ENCODE measurements around the gene BCAT1. TPM values are rescaled to one million over a fixed set of nuclear protein-coding genes. Genes with fewer than 3 reads are reported as not detected.

Gene BCAT1
- total RNA-seq, 1 experiment from 2014 or later = 0.74 TPM

DNA sequence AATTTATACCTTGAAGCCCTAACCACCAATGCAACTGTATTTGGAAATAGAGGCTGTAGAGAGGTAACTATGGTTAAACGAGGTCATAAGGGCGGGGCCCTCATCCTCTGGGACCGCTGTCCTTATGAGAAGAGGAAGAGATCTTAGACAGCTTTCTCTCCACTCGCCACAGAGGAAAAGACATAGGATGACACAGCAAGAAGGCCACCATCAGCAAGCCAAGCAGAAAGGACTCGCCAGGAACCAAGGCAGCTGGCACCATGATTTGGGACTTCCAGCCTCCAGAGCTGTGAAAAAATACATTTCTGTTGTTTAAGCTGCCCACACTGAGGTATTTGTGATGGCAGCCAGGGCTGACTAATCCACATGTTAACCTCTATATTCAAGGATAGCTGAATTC lies 30.4 kb upstream of the BCAT1 start:
- H3K9me3 ChIP-seq (ENCODE audit: control insufficient read depth in 1 of 2, insufficient read depth in 1 of 2, low read depth in 1 of 2, low read length in 2 of 2) = no peaks in the 10 kb centered on the region
- ATAC-seq = no peak
- no peaks in the 10 kb centered on the region for H3K9me2 ChIP-seq (ENCODE audit: insufficient read depth)
- no peaks in the 10 kb centered on the region for H3K27me3 ChIP-seq (ENCODE audit: insufficient read depth, low read length)
- no peaks in the 10 kb centered on the region for H3K79me2 ChIP-seq (ENCODE audit: insufficient read depth, low read length)
- RAD21 ChIA-PET (ENCODE audit: low non-redundant PET in 1 of 2, low total read pairs in 2 of 2, uncharacterized antibody in 2 of 2, unreplicated experiment in 2 of 2) = no interaction called here
- TF ChIP-seq ELF1 (IDR thresholded peaks at IDR 0.05; ENCODE audit: borderline replicate concordance, low read depth) (no peak), SRF (IDR thresholded peaks at IDR 0.05; ENCODE audit: low read depth) (no peak), SP1 (IDR thresholded peaks at IDR 0.05; ENCODE audit: low read depth) (no peak)
- no TSS peak for BruUV-seq (replicated peaks)
- H3K4me3 ChIP-seq (replicated peaks in 1 of 2; ENCODE audit: low read depth in 1 of 2, low read length in 2 of 2) = no peak overlapping the region
- no peaks in the 10 kb centered on the region for H3K36me3 ChIP-seq (ENCODE audit: control insufficient read depth in 1 of 2, insufficient read depth in 2 of 2, low read length in 2 of 2)
- POLR2A ChIA-PET = no interaction called here
- intact Hi-C loops (cut with micrococcal nuclease) = no loop called here
- no peak overlapping the region for H3K27ac ChIP-seq (ENCODE audit: low read depth, low read length)
- no peaks in the 10 kb centered on the region for H3K4me1 ChIP-seq (ENCODE audit: control insufficient read depth in 1 of 2, insufficient read depth in 2 of 2, low read length in 2 of 2)
- no peak overlapping the region for H3K9ac ChIP-seq (ENCODE audit: low read length)
- no peak overlapping the region for H3K4me2 ChIP-seq (ENCODE audit: low read length)
- CTCF ChIA-PET = interaction anchor here (1.0 kb wide), 1 partner anchor 12 kb away, joined by 3 read pairs; no protein-coding TSS in a partner anchor
- no peak overlapping the region for H2AFZ ChIP-seq (ENCODE audit: low read depth, low read length, poor library complexity, severe bottlenecking)
- no peaks in the 10 kb centered on the region for H4K20me1 ChIP-seq (ENCODE audit: insufficient read depth)
- no peak for DNase-seq (ENCODE audit: low read depth, low spot score)

DNA sequence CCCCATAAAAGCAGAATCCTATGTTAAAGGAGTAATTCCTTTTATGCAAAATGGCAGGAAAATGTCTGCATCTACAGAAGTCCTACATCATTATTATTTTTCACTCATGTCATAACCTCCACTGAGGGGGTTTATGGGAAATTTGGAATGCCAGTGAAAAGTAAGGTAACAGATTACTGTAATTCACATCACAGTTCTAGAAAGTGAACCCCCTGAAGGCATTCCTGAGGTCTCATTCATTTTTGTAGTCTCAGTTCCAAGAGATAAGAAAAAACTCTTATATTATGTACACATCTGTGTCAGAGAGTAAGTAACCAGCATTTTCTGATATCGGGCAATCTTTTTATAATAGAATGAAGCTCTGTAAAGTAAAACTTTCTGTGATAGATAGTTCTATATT lies 28.8 kb upstream of the BCAT1 start:
- H3K4me1 ChIP-seq (ENCODE audit: control insufficient read depth in 1 of 2, insufficient read depth in 2 of 2, low read length in 2 of 2) = no peaks in the 10 kb centered on the region
- no peak overlapping the region for H3K4me2 ChIP-seq (ENCODE audit: low read length)
- H3K27me3 ChIP-seq (ENCODE audit: insufficient read depth, low read length) = no peaks in the 10 kb centered on the region
- H4K20me1 ChIP-seq (ENCODE audit: insufficient read depth) = no peaks in the 10 kb centered on the region
- no TSS peak for BruUV-seq (replicated peaks)
- ATAC-seq = no peak
- RAD21 ChIA-PET (ENCODE audit: low non-redundant PET in 1 of 2, low total read pairs in 2 of 2, uncharacterized antibody in 2 of 2, unreplicated experiment in 2 of 2) = no interaction called here
- no peaks in the 10 kb centered on the region for H3K36me3 ChIP-seq (ENCODE audit: control insufficient read depth in 1 of 2, insufficient read depth in 2 of 2, low read length in 2 of 2)
- no peaks in the 10 kb centered on the region for H3K79me2 ChIP-seq (ENCODE audit: insufficient read depth, low read length)
- CTCF ChIA-PET = no interaction called here
- no peak overlapping the region for H2AFZ ChIP-seq (ENCODE audit: low read depth, low read length, poor library complexity, severe bottlenecking)
- H3K9me3 ChIP-seq (ENCODE audit: control insufficient read depth in 1 of 2, insufficient read depth in 1 of 2, low read depth in 1 of 2, low read length in 2 of 2) = no peaks in the 10 kb centered on the region
- intact Hi-C loops (cut with micrococcal nuclease) = no loop called here
- POLR2A ChIA-PET = no interaction called here
- H3K27ac ChIP-seq (ENCODE audit: low read depth, low read length) = no peak overlapping the region
- no peaks in the 10 kb centered on the region for H3K9me2 ChIP-seq (ENCODE audit: insufficient read depth)
- H3K9ac ChIP-seq (ENCODE audit: low read length) = no peak overlapping the region
- H3K4me3 ChIP-seq (replicated peaks in 1 of 2; ENCODE audit: low read depth in 1 of 2, low read length in 2 of 2) = no peak overlapping the region
- DNase-seq (ENCODE audit: low read depth, low spot score) = no peak
- TF ChIP-seq EGR1 (IDR thresholded peaks at IDR 0.05; ENCODE audit: low read depth) (no peak), SP1 (IDR thresholded peaks at IDR 0.05; ENCODE audit: low read depth) (no peak), FOSL1 (IDR thresholded peaks at IDR 0.05; ENCODE audit: low read depth) (no peak), RAD21 (IDR thresholded peaks at IDR 0.05; ENCODE audit: low read depth) (no peak), JUND (IDR thresholded peaks at IDR 0.05) (no peak), TCF7L2 (IDR thresholded peaks at IDR 0.05; ENCODE audit: borderline replicate concordance, extremely low read depth, insufficient read depth, insufficient read length) (no peak), YY1 (IDR thresholded peaks at IDR 0.05; ENCODE audit: extremely low read depth, insufficient replicate concordance, low read depth, low read length) (no peak), POLR2A (IDR thresholded peaks at IDR 0.05; ENCODE audit: borderline replicate concordance, extremely low read depth, insufficient read depth, insufficient read length) (no peak)
- TF ChIP-seq, protein P1, sequence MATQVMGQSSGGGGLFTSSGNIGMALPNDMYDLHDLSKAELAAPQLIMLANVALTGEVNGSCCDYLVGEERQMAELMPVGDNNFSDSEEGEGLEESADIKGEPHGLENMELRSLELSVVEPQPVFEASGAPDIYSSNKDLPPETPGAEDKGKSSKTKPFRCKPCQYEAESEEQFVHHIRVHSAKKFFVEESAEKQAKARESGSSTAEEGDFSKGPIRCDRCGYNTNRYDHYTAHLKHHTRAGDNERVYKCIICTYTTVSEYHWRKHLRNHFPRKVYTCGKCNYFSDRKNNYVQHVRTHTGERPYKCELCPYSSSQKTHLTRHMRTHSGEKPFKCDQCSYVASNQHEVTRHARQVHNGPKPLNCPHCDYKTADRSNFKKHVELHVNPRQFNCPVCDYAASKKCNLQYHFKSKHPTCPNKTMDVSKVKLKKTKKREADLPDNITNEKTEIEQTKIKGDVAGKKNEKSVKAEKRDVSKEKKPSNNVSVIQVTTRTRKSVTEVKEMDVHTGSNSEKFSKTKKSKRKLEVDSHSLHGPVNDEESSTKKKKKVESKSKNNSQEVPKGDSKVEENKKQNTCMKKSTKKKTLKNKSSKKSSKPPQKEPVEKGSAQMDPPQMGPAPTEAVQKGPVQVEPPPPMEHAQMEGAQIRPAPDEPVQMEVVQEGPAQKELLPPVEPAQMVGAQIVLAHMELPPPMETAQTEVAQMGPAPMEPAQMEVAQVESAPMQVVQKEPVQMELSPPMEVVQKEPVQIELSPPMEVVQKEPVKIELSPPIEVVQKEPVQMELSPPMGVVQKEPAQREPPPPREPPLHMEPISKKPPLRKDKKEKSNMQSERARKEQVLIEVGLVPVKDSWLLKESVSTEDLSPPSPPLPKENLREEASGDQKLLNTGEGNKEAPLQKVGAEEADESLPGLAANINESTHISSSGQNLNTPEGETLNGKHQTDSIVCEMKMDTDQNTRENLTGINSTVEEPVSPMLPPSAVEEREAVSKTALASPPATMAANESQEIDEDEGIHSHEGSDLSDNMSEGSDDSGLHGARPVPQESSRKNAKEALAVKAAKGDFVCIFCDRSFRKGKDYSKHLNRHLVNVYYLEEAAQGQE (IDR thresholded peaks at IDR 0.05; ENCODE audit: low read depth) = no peak
- TF ChIP-seq, protein P2, sequence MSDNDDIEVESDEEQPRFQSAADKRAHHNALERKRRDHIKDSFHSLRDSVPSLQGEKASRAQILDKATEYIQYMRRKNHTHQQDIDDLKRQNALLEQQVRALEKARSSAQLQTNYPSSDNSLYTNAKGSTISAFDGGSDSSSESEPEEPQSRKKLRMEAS (IDR thresholded peaks at IDR 0.05) = no peak
- TF ChIP-seq, protein P3, sequence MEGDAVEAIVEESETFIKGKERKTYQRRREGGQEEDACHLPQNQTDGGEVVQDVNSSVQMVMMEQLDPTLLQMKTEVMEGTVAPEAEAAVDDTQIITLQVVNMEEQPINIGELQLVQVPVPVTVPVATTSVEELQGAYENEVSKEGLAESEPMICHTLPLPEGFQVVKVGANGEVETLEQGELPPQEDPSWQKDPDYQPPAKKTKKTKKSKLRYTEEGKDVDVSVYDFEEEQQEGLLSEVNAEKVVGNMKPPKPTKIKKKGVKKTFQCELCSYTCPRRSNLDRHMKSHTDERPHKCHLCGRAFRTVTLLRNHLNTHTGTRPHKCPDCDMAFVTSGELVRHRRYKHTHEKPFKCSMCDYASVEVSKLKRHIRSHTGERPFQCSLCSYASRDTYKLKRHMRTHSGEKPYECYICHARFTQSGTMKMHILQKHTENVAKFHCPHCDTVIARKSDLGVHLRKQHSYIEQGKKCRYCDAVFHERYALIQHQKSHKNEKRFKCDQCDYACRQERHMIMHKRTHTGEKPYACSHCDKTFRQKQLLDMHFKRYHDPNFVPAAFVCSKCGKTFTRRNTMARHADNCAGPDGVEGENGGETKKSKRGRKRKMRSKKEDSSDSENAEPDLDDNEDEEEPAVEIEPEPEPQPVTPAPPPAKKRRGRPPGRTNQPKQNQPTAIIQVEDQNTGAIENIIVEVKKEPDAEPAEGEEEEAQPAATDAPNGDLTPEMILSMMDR (IDR thresholded peaks at IDR 0.05 in 2 of 3, conservative IDR thresholded peaks at IDR 0.05 in 1 of 3; ENCODE audit: borderline replicate concordance in 1 of 3, insufficient read depth in 1 of 3, low read depth in 2 of 3, low read length in 2 of 3) = no peak
- TF ChIP-seq, protein P4, sequence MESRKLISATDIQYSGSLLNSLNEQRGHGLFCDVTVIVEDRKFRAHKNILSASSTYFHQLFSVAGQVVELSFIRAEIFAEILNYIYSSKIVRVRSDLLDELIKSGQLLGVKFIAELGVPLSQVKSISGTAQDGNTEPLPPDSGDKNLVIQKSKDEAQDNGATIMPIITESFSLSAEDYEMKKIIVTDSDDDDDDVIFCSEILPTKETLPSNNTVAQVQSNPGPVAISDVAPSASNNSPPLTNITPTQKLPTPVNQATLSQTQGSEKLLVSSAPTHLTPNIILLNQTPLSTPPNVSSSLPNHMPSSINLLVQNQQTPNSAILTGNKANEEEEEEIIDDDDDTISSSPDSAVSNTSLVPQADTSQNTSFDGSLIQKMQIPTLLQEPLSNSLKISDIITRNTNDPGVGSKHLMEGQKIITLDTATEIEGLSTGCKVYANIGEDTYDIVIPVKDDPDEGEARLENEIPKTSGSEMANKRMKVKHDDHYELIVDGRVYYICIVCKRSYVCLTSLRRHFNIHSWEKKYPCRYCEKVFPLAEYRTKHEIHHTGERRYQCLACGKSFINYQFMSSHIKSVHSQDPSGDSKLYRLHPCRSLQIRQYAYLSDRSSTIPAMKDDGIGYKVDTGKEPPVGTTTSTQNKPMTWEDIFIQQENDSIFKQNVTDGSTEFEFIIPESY (IDR thresholded peaks at IDR 0.05; ENCODE audit: extremely low read depth, insufficient replicate concordance, low read length) = no peak

Measured in HCT116 (cell line).